M059J (cell line): ENCODE measurements around the gene NPR2. TPM values are rescaled to one million over a fixed set of nuclear protein-coding genes. Genes with fewer than 3 reads are reported as not detected.

Experiments
- DNase-seq: peaks from one replicate; pipeline ENCODE4 v3.0.0-alpha.2; 2012; ENCODE audit warnings: low read depth
- total RNA-seq: library from RNA; depleted of rRNA; stranded (reverse); fragments of >200 nt; shearing (Covaris generic); gene quantifications from 2 replicates; pipeline ENCODE4 v1.2.3, GENCODE V29; 2014

Gene NPR2
- total RNA-seq, 1 experiment from 2014 or later = 7.6 TPM

GRCh38 chr9:35763803-35764202 is 27.6 kb upstream of the NPR2 start:
- no peak for DNase-seq

- DNase-seq = no peak
These were observed 24.4 kb upstream of the NPR2 start for GRCh38 chr9:35766997-35767396.

- DNase-seq = no peak
These were observed 23.9 kb upstream of the NPR2 start for GRCh38 chr9:35767458-35767857.

- no peak for DNase-seq
These were observed 21.6 kb upstream of the NPR2 start for GRCh38 chr9:35769763-35770162.

GRCh38 chr9:35771075-35771433 is 20.3 kb upstream of the NPR2 start:
- DNase-seq = no peak

GRCh38 chr9:35771534-35771933 is 19.9 kb upstream of the NPR2 start:
- no peak for DNase-seq

GRCh38 chr9:35771943-35772342 is 19.4 kb upstream of the NPR2 start:
- DNase-seq = no peak

GRCh38 chr9:35774907-35775635 is 16.3 kb upstream of the NPR2 start:
- DNase-seq = no peak

- DNase-seq = no peak
These were observed 15.4 kb upstream of the NPR2 start for GRCh38 chr9:35776018-35776417.

- DNase-seq = no peak
These were observed 12.9 kb upstream of the NPR2 start for GRCh38 chr9:35778496-35778895.

- DNase-seq = no peak
These were observed 10.3 kb upstream of the NPR2 start for GRCh38 chr9:35781066-35781465.

- DNase-seq = no peak
These were observed 8.0 kb upstream of the NPR2 start for GRCh38 chr9:35783418-35783817.

GRCh38 chr9:35789541-35789940 is 1.9 kb upstream of the NPR2 start:
- DNase-seq = no peak

- DNase-seq = no peak
These were observed 1.4 kb upstream of the NPR2 start for GRCh38 chr9:35790025-35790384.

GRCh38 chr9:35790385-35791296 is 750 bp upstream of the NPR2 start:
- DNase-seq = peak; percentile 85

GRCh38 chr9:35792024-35792813 is 828 bp downstream of the NPR2 start:
- no peak for DNase-seq

GRCh38 chr9:35792826-35793225 is 1.4 kb downstream of the NPR2 start:
- DNase-seq = no peak

- DNase-seq = no peak
These were observed 2.1 kb downstream of the NPR2 start for GRCh38 chr9:35793461-35793860.

- DNase-seq = peak; percentile 70
These were observed 4.3 kb downstream of the NPR2 start for GRCh38 chr9:35795695-35796094.

- peak; percentile 33 for DNase-seq
These were observed 6.1 kb downstream of the NPR2 start for GRCh38 chr9:35797311-35798109.

GRCh38 chr9:35798658-35799374 is 7.4 kb downstream of the NPR2 start:
- DNase-seq = peak; percentile 96
